ENCODE data around the gene MEIS2. TPM values are rescaled to one million over a fixed set of nuclear protein-coding genes. Genes with fewer than 3 reads are reported as not detected.

Gene MEIS2
- total and polyA plus RNA-seq, 2 donors (not counting 3 experiments of a cell fraction or from before 2014, with no cell fraction given) = 22.5 to 26.2 TPM

DNA sequence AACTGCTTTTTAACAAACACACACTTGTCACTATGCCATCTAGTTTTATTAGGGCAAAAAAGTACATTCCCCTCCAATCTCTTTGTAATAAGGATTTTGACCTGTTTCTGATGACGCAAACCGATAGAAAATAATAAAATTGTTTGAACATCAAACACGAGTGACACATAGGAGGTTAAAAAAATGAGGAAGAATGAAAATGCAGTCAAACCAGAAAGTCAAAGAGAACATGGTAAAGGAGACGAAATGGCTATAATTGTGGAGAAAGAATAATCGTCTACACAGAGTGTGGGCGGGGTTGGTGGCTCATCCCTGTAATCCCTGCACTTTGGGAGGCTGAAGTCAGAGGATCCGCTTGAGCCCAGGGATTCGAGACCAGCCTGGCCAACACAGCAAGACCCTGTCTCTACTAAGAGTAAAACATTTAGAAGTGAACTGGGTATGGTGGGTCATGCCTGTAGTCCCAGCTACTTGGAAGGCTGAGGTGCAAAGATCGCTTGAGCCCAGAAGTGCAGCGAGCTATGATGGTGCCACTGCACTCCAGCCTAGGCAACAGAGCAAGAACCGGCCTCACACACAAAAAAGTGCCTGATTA lies 83.2 kb downstream of the MEIS2 start:
- FAIRE-seq = no peak
- H3K27ac ChIP-seq (ENCODE audit: insufficient read depth, low read depth, low read length) = no peak overlapping the region
- no peaks in the 10 kb centered on the region for H3K36me3 ChIP-seq (ENCODE audit: control insufficient read depth in 2 of 2, extremely low read depth in 1 of 2, insufficient read depth in 2 of 2, low read length in 2 of 2)
- TF ChIP-seq, protein P1, sequence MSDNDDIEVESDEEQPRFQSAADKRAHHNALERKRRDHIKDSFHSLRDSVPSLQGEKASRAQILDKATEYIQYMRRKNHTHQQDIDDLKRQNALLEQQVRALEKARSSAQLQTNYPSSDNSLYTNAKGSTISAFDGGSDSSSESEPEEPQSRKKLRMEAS (IDR thresholded peaks at IDR 0.05; ENCODE audit: insufficient read depth, insufficient read length) = no peak
- TF ChIP-seq JUN (IDR thresholded peaks at IDR 0.05; ENCODE audit: borderline replicate concordance, insufficient read depth, insufficient read length, low read depth) = no peak
- no peak for TF ChIP-seq FOS (IDR thresholded peaks at IDR 0.05; ENCODE audit: borderline replicate concordance, insufficient read depth, low read length)
- TF ChIP-seq GATA2 (IDR thresholded peaks at IDR 0.05; ENCODE audit: insufficient read depth, insufficient read length, low read depth, low read length) = no peak
- TF ChIP-seq MYC (IDR thresholded peaks at IDR 0.05; ENCODE audit: low read depth, low read length) = no peak
- no peak for TF ChIP-seq POLR2A (IDR thresholded peaks at IDR 0.05; ENCODE audit: low read depth, low read length)
- TF ChIP-seq POLR2AphosphoS5 (IDR thresholded peaks at IDR 0.05; ENCODE audit: insufficient read depth, low read depth, low read length) = no peak
- no peak for TF ChIP-seq EZH2 (IDR thresholded peaks at IDR 0.05; ENCODE audit: borderline replicate concordance, low read depth, low read length, severe bottlenecking)
- TF ChIP-seq, protein P2, sequence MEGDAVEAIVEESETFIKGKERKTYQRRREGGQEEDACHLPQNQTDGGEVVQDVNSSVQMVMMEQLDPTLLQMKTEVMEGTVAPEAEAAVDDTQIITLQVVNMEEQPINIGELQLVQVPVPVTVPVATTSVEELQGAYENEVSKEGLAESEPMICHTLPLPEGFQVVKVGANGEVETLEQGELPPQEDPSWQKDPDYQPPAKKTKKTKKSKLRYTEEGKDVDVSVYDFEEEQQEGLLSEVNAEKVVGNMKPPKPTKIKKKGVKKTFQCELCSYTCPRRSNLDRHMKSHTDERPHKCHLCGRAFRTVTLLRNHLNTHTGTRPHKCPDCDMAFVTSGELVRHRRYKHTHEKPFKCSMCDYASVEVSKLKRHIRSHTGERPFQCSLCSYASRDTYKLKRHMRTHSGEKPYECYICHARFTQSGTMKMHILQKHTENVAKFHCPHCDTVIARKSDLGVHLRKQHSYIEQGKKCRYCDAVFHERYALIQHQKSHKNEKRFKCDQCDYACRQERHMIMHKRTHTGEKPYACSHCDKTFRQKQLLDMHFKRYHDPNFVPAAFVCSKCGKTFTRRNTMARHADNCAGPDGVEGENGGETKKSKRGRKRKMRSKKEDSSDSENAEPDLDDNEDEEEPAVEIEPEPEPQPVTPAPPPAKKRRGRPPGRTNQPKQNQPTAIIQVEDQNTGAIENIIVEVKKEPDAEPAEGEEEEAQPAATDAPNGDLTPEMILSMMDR (IDR thresholded peaks at IDR 0.05; ENCODE audit: extremely low read depth in 1 of 2, insufficient read depth in 1 of 2, low read depth in 1 of 2, low read length in 2 of 2) = no peak
- H3K79me2 ChIP-seq (ENCODE audit: control insufficient read depth, insufficient read depth, low read length) = no peaks in the 10 kb centered on the region
- H2AFZ ChIP-seq (ENCODE audit: low read depth, low read length) = no peak overlapping the region
- dilution Hi-C loops (cut with MboI; ENCODE audit: extremely low pct_ligation_motif_present, low sequenced_read_pairs) = no loop called here
- CTCF ChIA-PET = no interaction called here
- no TSS peak for BruUV-seq (replicated peaks)
- peaks cover 8% of the 10 kb centered on the region for H3K4me1 ChIP-seq (ENCODE audit: control insufficient read depth, extremely low read depth, insufficient read depth, low read length)
- H3K4me3 ChIP-seq (replicated peaks in 1 of 3; ENCODE audit: insufficient read depth in 1 of 3, low read depth in 1 of 3, low read length in 3 of 3) = no peak overlapping the region
- H3K9me1 ChIP-seq (replicated peaks; ENCODE audit: control insufficient read depth, extremely low read depth, insufficient read depth, low read length) = no peaks in the 10 kb centered on the region
- POLR2A ChIA-PET = no interaction called here
- DNase-seq (ENCODE audit: low read depth, low spot score) = no peak
- no peaks in the 10 kb centered on the region for H4K20me1 ChIP-seq (replicated peaks; ENCODE audit: control insufficient read depth, extremely low read depth, insufficient read depth, low read length)
- H3K9ac ChIP-seq (replicated peaks; ENCODE audit: extremely low read depth, insufficient read depth, low read length) = no peak overlapping the region
- H3K27me3 ChIP-seq (ENCODE audit: control insufficient read depth in 2 of 2, insufficient read depth in 2 of 2, low read length in 2 of 2) = no peaks in the 10 kb centered on the region
- H3K9me3 ChIP-seq (replicated peaks; ENCODE audit: control insufficient read depth, insufficient read depth, low read length) = no peaks in the 10 kb centered on the region
- intact Hi-C loops (cut with micrococcal nuclease) = no loop called here
- no peak overlapping the region for H3K4me2 ChIP-seq (ENCODE audit: insufficient read depth, low read length)
